ENCODE results near the gene HBG1.

GRCh38 chr11:5241458-5241857, 8.2 kb downstream of the HBG1 start:
- no peak for TF ChIP-seq POLR2A (IDR thresholded peaks at IDR 0.05; ENCODE audit: low read length)
- no peak for TF ChIP-seq GATA1 (IDR thresholded peaks at IDR 0.05; ENCODE audit: low read depth, low read length)
